GM10266 (cell line): ENCODE results near the gene LINC00237.

Experiments used
- DNase-seq: peaks from one replicate; pipeline ENCODE4 v3.0.0; 2012; ENCODE audit errors: extremely low spot score
- CTCF ChIP-seq: IDR thresholded peaks from 2 replicates; pipeline ENCODE4 v1.5.1; 2012; ENCODE audit warnings: mild to moderate bottlenecking, low read depth; ENCODE audit not compliant: control insufficient read depth, insufficient read depth; ENCODE audit errors: missing control alignments

LINC00237 gene

GRCh38 chr20:21125849-21126580 is 19.9 kb upstream of the LINC00237 start, which contains the start of gene KIZ:
Gene KIZ (plus strand): TSS chr20:21126082. CDS start chr20:21126116, 34 bp downstream.
- peak; percentile 41 for TF ChIP-seq CTCF
- peak; percentile 96 for DNase-seq

GRCh38 chr20:21125072-21125848 is 19.1 kb upstream of the LINC00237 start:
- no peak for TF ChIP-seq CTCF
- DNase-seq: no peak

GRCh38 chr20:21124190-21124589 is 18.0 kb upstream of the LINC00237 start:
- no peak for TF ChIP-seq CTCF
- no peak for DNase-seq

- no peak for DNase-seq
- no peak for TF ChIP-seq CTCF
Measured at GRCh38 chr20:21118782-21119181, 12.6 kb upstream of the LINC00237 start.

GRCh38 chr20:21118138-21118537 is 12.0 kb upstream of the LINC00237 start:
- no peak for DNase-seq
- TF ChIP-seq CTCF: no peak

GRCh38 chr20:21117521-21117920 is 11.4 kb upstream of the LINC00237 start:
- no peak for TF ChIP-seq CTCF
- no peak for DNase-seq

- TF ChIP-seq CTCF: no peak
- DNase-seq: no peak
Measured at GRCh38 chr20:21114584-21114983, 8.4 kb upstream of the LINC00237 start.
